ENCODE measurements around the gene TOR4A.

DNA sequence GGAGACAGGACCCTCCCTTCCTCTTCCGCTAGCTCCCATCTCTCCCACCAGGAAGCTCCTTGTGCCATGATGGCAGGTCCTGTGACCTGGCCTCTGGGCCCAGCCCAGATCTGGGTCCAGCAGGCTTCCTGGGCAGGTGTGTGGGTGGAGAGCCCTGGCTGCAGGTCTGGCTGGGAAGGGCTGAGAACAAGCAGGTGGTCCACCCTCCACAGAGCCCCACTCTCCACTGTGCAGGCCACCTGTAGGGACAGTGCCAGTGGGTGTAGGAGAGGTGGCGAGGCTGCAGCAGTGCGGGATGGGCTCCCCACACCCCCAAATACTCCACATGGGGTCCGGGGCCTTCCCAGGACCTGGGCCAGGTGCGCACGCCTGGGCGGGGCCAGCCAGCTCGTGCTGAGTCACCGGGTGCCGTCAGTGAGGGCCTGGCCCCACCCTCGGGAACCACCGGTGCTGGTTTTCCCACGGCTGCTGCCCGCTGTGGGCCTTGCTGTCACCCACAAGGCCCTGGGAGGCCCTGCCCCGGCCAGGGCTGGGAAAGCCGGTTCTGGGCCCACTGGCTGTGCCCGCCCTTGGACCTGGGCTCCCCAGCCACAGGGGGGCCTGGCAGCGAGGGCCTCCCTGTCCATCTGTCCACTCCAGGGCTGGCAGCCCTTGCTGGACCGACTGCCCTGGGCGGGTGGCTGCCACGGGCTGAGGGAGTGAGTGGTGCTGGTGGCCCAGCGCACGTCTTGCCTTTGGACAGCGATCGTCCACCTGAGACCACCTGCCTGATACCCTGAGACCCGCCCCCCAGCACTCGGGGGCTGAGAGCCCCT lies 33.9 kb downstream of the TOR4A start:
- TF ChIP-seq, protein P1, sequence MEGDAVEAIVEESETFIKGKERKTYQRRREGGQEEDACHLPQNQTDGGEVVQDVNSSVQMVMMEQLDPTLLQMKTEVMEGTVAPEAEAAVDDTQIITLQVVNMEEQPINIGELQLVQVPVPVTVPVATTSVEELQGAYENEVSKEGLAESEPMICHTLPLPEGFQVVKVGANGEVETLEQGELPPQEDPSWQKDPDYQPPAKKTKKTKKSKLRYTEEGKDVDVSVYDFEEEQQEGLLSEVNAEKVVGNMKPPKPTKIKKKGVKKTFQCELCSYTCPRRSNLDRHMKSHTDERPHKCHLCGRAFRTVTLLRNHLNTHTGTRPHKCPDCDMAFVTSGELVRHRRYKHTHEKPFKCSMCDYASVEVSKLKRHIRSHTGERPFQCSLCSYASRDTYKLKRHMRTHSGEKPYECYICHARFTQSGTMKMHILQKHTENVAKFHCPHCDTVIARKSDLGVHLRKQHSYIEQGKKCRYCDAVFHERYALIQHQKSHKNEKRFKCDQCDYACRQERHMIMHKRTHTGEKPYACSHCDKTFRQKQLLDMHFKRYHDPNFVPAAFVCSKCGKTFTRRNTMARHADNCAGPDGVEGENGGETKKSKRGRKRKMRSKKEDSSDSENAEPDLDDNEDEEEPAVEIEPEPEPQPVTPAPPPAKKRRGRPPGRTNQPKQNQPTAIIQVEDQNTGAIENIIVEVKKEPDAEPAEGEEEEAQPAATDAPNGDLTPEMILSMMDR (IDR thresholded peaks at IDR 0.05), result no peak
- TF ChIP-seq EP300 (IDR thresholded peaks at IDR 0.05), result no peak

All from ovary (tissue), 3 donors.